K562 (cell line): ENCODE measurements around the gene SLC37A3. TPM values are rescaled to one million over a fixed set of nuclear protein-coding genes. Genes with fewer than 3 reads are reported as not detected.

Source experiments
- ETV6 ChIP-seq, 3 experiments: fragments of 150-350 bp in 1 of 3; sonication (generic) in 1 of 3; formaldehyde crosslinking in 1 of 3; IDR thresholded peaks; 2 replicates each; pipeline versions ENCODE4 v1.6.1 to v1.8.0; 2014 to 2022; ENCODE audit warnings: borderline replicate concordance in 2 of 3, low read depth in 2 of 3, antibody characterized with exemption in 1 of 3, low read length in 1 of 3, mild to moderate bottlenecking in 1 of 3, missing genetic modification reagents in 1 of 3
- PTRF ChIP-seq: fragments of 450-650 bp; IDR thresholded peaks from 2 replicates; pipeline ENCODE4 v1.6.1; 2016; ENCODE audit warnings: mild to moderate bottlenecking, missing genetic modification characterization, missing compliant biosample characterization
- RNF219 ChIP-seq: fragments of 250-450 bp; sonication (Bioruptor Pico); IDR thresholded peaks from 2 replicates; pipeline ENCODE4 v1.5.0; 2022; ENCODE audit warnings: mild to moderate bottlenecking
- SIRT6 ChIP-seq: IDR thresholded peaks from one replicate; pipeline ENCODE4 v1.6.1; 2012; ENCODE audit warnings: low read depth, mild to moderate bottlenecking, control low read depth, inconsistent platforms, low read length, moderate library complexity
- ZNF277 ChIP-seq: fragments of 250-450 bp; sonication (Bioruptor Pico); IDR thresholded peaks from 2 replicates; pipeline ENCODE4 v1.8.0; 2022; ENCODE audit warnings: inconsistent platforms, mild to moderate bottlenecking, moderate library complexity, borderline replicate concordance
- ZNF444 ChIP-seq: fragments of 250-450 bp; sonication (Bioruptor Pico); IDR thresholded peaks from 2 replicates; pipeline ENCODE4 v1.4.0; 2020; ENCODE audit warnings: mild to moderate bottlenecking, moderate library complexity
- polyA plus RNA-seq, 8 experiments: library from polyadenylated mRNA; depleted of rRNA in 4 of 8; stranded (reverse) in 5 of 8; unstranded in 3 of 8; fragments of >200 nt; fragmentation: Nextera tagmentation in 2 of 8; fragmentation: Illumina TruSeq in 1 of 8; extraction: Ambion mirVana in 2 of 8; extraction: Trizol in 1 of 8; gene quantifications; 2 replicates each; pipeline versions ENCODE4 v1.2.1 to v1.2.3, GENCODE V29; 2011 to 2014; ENCODE audit warnings: inconsistent platforms in 1 of 8, missing spikeins in 1 of 8
- total RNA-seq, 7 experiments: library from RNA; depleted of rRNA in 6 of 7; stranded (reverse); fragments of >200 nt in 6 of 7; fragmentation: Illumina TruSeq in 2 of 7; extraction: Trizol in 2 of 7; gene quantifications; 2 replicates each; pipeline versions ENCODE4 v1.2.1 to v1.2.3, GENCODE V29; 2011 to 2021; ENCODE audit warnings: low replicate concordance in 1 of 7
- TF ChIP-seq, protein P1 (sequence below), 2 experiments: fragments of 450-650 bp in 1 of 2; sonication (generic) in 1 of 2; formaldehyde crosslinking in 1 of 2; IDR thresholded peaks in 1 of 2; conservative IDR thresholded peaks in 1 of 2; 2 replicates each; pipeline versions ENCODE4 v1.6.1 to v1.8.1; 2016 to 2023; ENCODE audit warnings: mild to moderate bottlenecking in 2 of 2, moderate library complexity in 2 of 2, inconsistent platforms in 1 of 2, missing genetic modification reagents in 1 of 2
- TF ChIP-seq, protein P2 (sequence below), 2 experiments: IDR thresholded peaks; 2 replicates each; pipeline ENCODE4 v1.6.1; 2011; ENCODE audit warnings: borderline replicate concordance in 1 of 2, control low read depth in 1 of 2, low read depth in 1 of 2, low read length in 1 of 2, mild to moderate bottlenecking in 1 of 2, mixed read lengths in 1 of 2, moderate library complexity in 1 of 2; ENCODE audit not compliant: insufficient read depth in 1 of 2, insufficient read length in 1 of 2, poor library complexity in 1 of 2, severe bottlenecking in 1 of 2; ENCODE audit errors: extremely low read depth in 1 of 2
- TF ChIP-seq, protein P3 (sequence below), 2 experiments: fragments of 450-650 bp in 1 of 2; sonication (generic) in 1 of 2; formaldehyde crosslinking in 1 of 2; IDR thresholded peaks; 2 replicates each; pipeline versions ENCODE4 v1.7.1 to v1.9.0; 2016 to 2022; ENCODE audit warnings: inconsistent platforms in 1 of 2, mild to moderate bottlenecking in 1 of 2, missing genetic modification reagents in 1 of 2

The SLC37A3 gene
- total and polyA plus RNA-seq, 9 of the 15 experiments (the other 6 are each of a cell fraction or from before 2014, with no cell fraction given), result 11.7 to 59.1 (median 26.8) TPM

DNA sequence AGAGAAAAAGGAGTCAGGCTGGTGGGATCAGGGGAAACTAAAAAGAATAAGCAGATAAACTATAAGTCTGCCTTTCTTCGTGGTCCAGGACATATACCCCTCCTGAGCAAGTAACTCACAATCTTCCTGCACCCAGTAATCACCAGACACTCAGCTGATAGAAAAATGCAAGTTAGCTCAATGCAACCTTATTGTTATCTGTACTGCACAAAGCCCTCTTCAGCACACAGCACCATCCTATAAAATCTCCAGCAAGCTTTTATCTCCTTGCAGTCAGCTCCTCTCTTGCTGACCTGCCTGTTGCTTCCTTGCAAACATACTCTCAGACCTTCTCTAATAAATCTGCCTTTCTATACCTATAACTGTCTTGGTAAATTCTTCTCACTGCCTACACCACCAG is 6.7 kb downstream of the SLC37A3 start (continued):
- TF ChIP-seq, protein P1, sequence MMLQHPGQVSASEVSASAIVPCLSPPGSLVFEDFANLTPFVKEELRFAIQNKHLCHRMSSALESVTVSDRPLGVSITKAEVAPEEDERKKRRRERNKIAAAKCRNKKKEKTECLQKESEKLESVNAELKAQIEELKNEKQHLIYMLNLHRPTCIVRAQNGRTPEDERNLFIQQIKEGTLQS (IDR thresholded peaks at IDR 0.05), result no peak
- TF ChIP-seq, protein P1 (CRISPR knock-in tag; conservative IDR thresholded peaks at IDR 0.05), result no peak
- TF ChIP-seq, protein P2, sequence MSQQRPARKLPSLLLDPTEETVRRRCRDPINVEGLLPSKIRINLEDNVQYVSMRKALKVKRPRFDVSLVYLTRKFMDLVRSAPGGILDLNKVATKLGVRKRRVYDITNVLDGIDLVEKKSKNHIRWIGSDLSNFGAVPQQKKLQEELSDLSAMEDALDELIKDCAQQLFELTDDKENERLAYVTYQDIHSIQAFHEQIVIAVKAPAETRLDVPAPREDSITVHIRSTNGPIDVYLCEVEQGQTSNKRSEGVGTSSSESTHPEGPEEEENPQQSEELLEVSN (IDR thresholded peaks at IDR 0.05; ENCODE audit: borderline replicate concordance in 1 of 2, extremely low read depth in 1 of 2, insufficient read depth in 1 of 2, insufficient read length in 1 of 2, low read depth in 1 of 2, low read length in 1 of 2, poor library complexity in 1 of 2, severe bottlenecking in 1 of 2), result no peak
- TF ChIP-seq RNF219 (CRISPR knock-in tag), result no peak
- TF ChIP-seq SIRT6, result no peak
- TF ChIP-seq PTRF (tag), result no peak
- no peak for TF ChIP-seq ZNF444 (CRISPR knock-in tag)
- TF ChIP-seq, protein P3, sequence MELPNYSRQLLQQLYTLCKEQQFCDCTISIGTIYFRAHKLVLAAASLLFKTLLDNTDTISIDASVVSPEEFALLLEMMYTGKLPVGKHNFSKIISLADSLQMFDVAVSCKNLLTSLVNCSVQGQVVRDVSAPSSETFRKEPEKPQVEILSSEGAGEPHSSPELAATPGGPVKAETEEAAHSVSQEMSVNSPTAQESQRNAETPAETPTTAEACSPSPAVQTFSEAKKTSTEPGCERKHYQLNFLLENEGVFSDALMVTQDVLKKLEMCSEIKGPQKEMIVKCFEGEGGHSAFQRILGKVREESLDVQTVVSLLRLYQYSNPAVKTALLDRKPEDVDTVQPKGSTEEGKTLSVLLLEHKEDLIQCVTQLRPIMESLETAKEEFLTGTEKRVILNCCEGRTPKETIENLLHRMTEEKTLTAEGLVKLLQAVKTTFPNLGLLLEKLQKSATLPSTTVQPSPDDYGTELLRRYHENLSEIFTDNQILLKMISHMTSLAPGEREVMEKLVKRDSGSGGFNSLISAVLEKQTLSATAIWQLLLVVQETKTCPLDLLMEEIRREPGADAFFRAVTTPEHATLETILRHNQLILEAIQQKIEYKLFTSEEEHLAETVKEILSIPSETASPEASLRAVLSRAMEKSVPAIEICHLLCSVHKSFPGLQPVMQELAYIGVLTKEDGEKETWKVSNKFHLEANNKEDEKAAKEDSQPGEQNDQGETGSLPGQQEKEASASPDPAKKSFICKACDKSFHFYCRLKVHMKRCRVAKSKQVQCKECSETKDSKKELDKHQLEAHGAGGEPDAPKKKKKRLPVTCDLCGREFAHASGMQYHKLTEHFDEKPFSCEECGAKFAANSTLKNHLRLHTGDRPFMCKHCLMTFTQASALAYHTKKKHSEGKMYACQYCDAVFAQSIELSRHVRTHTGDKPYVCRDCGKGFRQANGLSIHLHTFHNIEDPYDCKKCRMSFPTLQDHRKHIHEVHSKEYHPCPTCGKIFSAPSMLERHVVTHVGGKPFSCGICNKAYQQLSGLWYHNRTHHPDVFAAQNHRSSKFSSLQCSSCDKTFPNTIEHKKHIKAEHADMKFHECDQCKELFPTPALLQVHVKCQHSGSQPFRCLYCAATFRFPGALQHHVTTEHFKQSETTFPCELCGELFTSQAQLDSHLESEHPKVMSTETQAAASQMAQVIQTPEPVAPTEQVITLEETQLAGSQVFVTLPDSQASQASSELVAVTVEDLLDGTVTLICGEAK (IDR thresholded peaks at IDR 0.05), result no peak
- TF ChIP-seq, protein P3 (CRISPR knock-in tag; IDR thresholded peaks at IDR 0.05), result no peak
- TF ChIP-seq ZNF277 (CRISPR knock-in tag), result no peak
- TF ChIP-seq ETV6 (IDR thresholded peaks at IDR 0.05; ENCODE audit: borderline replicate concordance in 1 of 2, low read depth in 2 of 2, low read length in 1 of 2), result no peak
- no peak for TF ChIP-seq ETV6 (CRISPR knock-in tag; IDR thresholded peaks at IDR 0.05; ENCODE audit: borderline replicate concordance)
